Measurements from ENCODE around the gene USP3.
"Not testable (repeated sequence)": the region's sequence is repeated elsewhere in the genome, so short reads cannot be mapped to it uniquely, and the experiment has no call there.

USP3 gene

GRCh38 chr15:63475707-63476106 is 28.7 kb upstream of the USP3 start:
- no peak for DNase-seq (ENCODE audit: low read depth, low spot score)

GRCh38 chr15:63476229-63476632 is 28.2 kb upstream of the USP3 start:
- no peak for DNase-seq (ENCODE audit: low read depth, low spot score)

GRCh38 chr15:63478243-63478642 is 26.1 kb upstream of the USP3 start:
- no peak for DNase-seq (ENCODE audit: low read depth, low spot score)

GRCh38 chr15:63480441-63480821 is 24.0 kb upstream of the USP3 start:
- DNase-seq (ENCODE audit: low read depth, low spot score) = no peak

GRCh38 chr15:63481105-63481810 is 23.1 kb upstream of the USP3 start:
- DNase-seq (ENCODE audit: low read depth, low spot score) = no peak

GRCh38 chr15:63482874-63483323 is 21.5 kb upstream of the USP3 start:
- DNase-seq (ENCODE audit: low read depth, low spot score) = no peak

GRCh38 chr15:63483521-63484371 is 20.6 kb upstream of the USP3 start:
- DNase-seq (ENCODE audit: low read depth, low spot score) = no peak

GRCh38 chr15:63484433-63485186 is 19.8 kb upstream of the USP3 start:
- no peak for DNase-seq (ENCODE audit: low read depth, low spot score)

- peak; percentile 74 for DNase-seq (ENCODE audit: low read depth, low spot score)
These were observed 17.2 kb upstream of the USP3 start for GRCh38 chr15:63487076-63487757.

- DNase-seq (ENCODE audit: low read depth, low spot score) = not testable (repeated sequence)
These were observed 16.5 kb upstream of the USP3 start for GRCh38 chr15:63487758-63488397.

- no peak for DNase-seq (ENCODE audit: low read depth, low spot score)
These were observed 15.9 kb upstream of the USP3 start for GRCh38 chr15:63488398-63488960.

GRCh38 chr15:63489352-63489751 is 15.0 kb upstream of the USP3 start:
- no peak for DNase-seq (ENCODE audit: low read depth, low spot score)

- no peak for DNase-seq (ENCODE audit: low read depth, low spot score)
These were observed 13.9 kb upstream of the USP3 start for GRCh38 chr15:63490345-63491034.

GRCh38 chr15:63491116-63491827 is 13.1 kb upstream of the USP3 start:
- DNase-seq (ENCODE audit: low read depth, low spot score) = no peak

- no peak for DNase-seq (ENCODE audit: low read depth, low spot score)
These were observed 12.4 kb upstream of the USP3 start for GRCh38 chr15:63491979-63492378.

- DNase-seq (ENCODE audit: low read depth, low spot score) = no peak
These were observed 11.8 kb upstream of the USP3 start for GRCh38 chr15:63492541-63493077.

- DNase-seq (ENCODE audit: low read depth, low spot score) = no peak
These were observed 11.0 kb upstream of the USP3 start for GRCh38 chr15:63493436-63493835.

GRCh38 chr15:63494408-63494807 is 10.0 kb upstream of the USP3 start:
- no peak for DNase-seq (ENCODE audit: low read depth, low spot score)

- no peak for DNase-seq (ENCODE audit: low read depth, low spot score)
These were observed 9.1 kb upstream of the USP3 start for GRCh38 chr15:63495343-63495742.
